ENCODE data around the gene HCN2.

- TF ChIP-seq CTCF (IDR thresholded peaks at IDR 0.05) (no peak), EZH2 (IDR thresholded peaks at IDR 0.05) (no peak), EZH2phosphoT487 (IDR thresholded peaks at IDR 0.05) (no peak)
Observed at GRCh38 chr19:577439-578392, 12.0 kb upstream of the HCN2 start.

Data from neural progenitor cell (in vitro differentiated cells).